ENCODE measurements around the gene ZNF766.

The ZNF766 gene

DNA sequence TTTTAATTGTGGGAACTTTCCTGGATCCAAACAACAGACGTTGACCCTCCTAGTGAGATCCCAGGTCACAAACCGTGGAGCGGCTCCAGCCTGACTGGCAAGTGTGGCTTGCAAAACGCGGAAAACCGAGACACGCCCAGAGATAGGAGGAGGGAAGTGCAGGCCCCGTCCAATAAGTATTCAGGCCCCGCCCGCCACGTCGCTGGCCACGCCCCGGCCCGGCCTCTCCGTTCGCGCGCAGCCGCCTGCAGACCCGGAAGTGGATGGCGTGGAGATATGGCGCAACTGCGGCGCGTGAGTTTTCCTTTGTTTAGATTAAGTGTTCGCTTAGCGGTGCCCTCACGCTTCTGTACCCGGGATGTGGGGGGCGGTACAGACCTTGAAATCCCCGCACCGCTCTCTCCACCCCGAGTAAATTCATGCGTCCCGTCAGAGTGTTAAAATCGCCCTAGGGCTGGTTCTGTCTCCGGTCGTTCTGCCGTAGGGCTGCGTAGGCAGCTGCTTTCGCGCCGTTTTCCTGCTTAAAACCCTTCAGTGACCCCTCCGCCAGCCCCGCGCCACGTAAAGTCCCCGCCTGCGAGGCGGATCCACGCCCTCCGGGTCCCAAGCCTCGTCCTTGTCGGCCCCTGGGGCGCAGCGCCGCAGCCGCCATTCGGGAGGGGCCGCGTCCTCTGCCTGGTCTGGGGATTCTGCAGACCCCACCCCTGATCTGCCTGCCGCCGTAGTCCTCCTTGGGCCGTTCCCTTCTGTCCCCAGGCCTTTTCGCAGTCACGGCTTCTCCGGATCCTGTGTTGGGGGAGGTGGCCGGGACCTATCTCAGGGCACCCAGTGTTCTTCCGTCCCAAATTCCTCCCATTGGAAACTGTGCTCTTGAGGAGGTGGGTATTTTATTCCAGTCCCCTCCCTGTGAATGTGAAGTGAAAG, at the start of gene ZNF766:
Gene ZNF766, plus strand, starts transcription at position 250 of the 924 bp plus-strand sequence. Its CDS starts 27 bp downstream, at position 277.
- peak within 1 kb of the TSS; percentile 91 for H3K27ac ChIP-seq (ENCODE audit: low read depth, low read length)
- H3K36me3 ChIP-seq (ENCODE audit: control insufficient read depth in 1 of 2, insufficient read depth in 2 of 2, low read length in 2 of 2): peaks cover 11 to 18% of the 10 kb centered on the region in 2 donors
- H3K9me3 ChIP-seq (ENCODE audit: control insufficient read depth in 1 of 2, low read length in 2 of 2): peaks cover 8 to 10% of the 10 kb centered on the region in 2 donors
- H3K27me3 ChIP-seq (ENCODE audit: control insufficient read depth in 1 of 2, insufficient read depth in 2 of 2, low read length in 2 of 2): no peaks in the 10 kb centered on the region
- peaks cover 0 to 16% of the 10 kb centered on the region in 2 donors for H3K4me1 ChIP-seq (ENCODE audit: control insufficient read depth in 1 of 2, insufficient read depth in 2 of 2, low read length in 2 of 2)
- H3K9ac ChIP-seq (ENCODE audit: low read depth in 1 of 2, low read length in 2 of 2): peak within 1 kb of the TSS; percentile 93 to 97
- H3K4me3 ChIP-seq (ENCODE audit: low read depth in 1 of 2, low read length in 2 of 2): peak within 1 kb of the TSS; percentile 88 to 100

DNA sequence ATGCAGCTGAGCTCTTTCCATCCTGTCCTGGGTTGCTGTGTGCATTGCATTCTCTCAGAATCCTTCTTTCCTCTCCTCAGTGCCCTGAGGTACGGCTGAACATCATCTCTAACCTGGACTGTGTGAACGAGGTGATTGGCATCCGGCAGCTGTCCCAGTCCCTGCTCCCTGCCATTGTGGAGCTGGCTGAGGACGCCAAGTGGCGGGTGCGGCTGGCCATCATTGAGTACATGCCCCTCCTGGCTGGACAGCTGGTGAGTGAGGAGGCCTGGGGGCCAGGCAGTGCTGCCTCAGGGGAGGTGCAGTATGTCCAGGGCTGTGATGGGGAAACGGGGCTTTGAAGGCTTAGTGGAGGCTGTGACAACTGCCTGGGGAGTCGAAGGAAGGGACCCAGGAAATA, 49.8 kb upstream of the ZNF766 start:
- Histone ChIP-seq H3K4me1 (ENCODE audit: control insufficient read depth in 1 of 2, insufficient read depth in 2 of 2, low read length in 2 of 2) (no peaks in the 10 kb centered on the region), H3K9ac (ENCODE audit: low read depth in 1 of 2, low read length in 2 of 2) (no peak overlapping the region), H3K9me3 (ENCODE audit: control insufficient read depth in 1 of 2, low read length in 2 of 2) (no peaks in the 10 kb centered on the region), H3K4me3 (ENCODE audit: low read depth in 1 of 2, low read length in 2 of 2) (no peak overlapping the region), H3K27ac (ENCODE audit: low read depth, low read length) (no peak overlapping the region), H3K36me3 (ENCODE audit: control insufficient read depth in 1 of 2, insufficient read depth in 2 of 2, low read length in 2 of 2) (peaks cover 75 to 100% of the 10 kb centered on the region in 2 donors), H3K27me3 (ENCODE audit: control insufficient read depth in 1 of 2, insufficient read depth in 2 of 2, low read length in 2 of 2) (no peaks in the 10 kb centered on the region)

DNA sequence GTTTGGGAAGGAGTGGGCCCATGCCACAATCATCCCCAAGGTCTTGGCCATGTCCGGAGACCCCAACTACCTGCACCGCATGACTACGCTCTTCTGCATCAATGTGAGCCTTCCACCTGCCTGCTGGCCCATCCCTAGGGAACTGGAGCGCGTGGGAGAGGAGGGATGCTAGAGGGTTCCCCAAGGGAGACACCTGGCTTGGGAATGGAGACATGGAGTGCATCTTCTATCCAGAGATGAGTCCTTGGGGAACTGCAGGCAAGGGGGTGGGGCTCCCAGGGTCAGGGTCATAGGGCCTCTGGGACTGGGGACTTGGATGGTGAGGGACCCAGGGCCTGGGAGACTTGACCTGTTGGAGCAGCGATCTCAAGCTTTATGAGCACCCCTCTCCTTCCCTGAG, 48.4 kb upstream of the ZNF766 start:
- Histone ChIP-seq H3K27me3 (ENCODE audit: control insufficient read depth in 1 of 2, insufficient read depth in 2 of 2, low read length in 2 of 2) (no peaks in the 10 kb centered on the region), H3K9me3 (ENCODE audit: control insufficient read depth in 1 of 2, low read length in 2 of 2) (no peaks in the 10 kb centered on the region), H3K4me3 (ENCODE audit: low read depth in 1 of 2, low read length in 2 of 2) (no peak overlapping the region), H3K4me1 (ENCODE audit: control insufficient read depth in 1 of 2, insufficient read depth in 2 of 2, low read length in 2 of 2) (no peaks in the 10 kb centered on the region), H3K9ac (ENCODE audit: low read depth in 1 of 2, low read length in 2 of 2) (no peak overlapping the region), H3K27ac (ENCODE audit: low read depth, low read length) (no peak overlapping the region), H3K36me3 (ENCODE audit: control insufficient read depth in 1 of 2, insufficient read depth in 2 of 2, low read length in 2 of 2) (peaks cover 72 to 98% of the 10 kb centered on the region in 2 donors)

DNA sequence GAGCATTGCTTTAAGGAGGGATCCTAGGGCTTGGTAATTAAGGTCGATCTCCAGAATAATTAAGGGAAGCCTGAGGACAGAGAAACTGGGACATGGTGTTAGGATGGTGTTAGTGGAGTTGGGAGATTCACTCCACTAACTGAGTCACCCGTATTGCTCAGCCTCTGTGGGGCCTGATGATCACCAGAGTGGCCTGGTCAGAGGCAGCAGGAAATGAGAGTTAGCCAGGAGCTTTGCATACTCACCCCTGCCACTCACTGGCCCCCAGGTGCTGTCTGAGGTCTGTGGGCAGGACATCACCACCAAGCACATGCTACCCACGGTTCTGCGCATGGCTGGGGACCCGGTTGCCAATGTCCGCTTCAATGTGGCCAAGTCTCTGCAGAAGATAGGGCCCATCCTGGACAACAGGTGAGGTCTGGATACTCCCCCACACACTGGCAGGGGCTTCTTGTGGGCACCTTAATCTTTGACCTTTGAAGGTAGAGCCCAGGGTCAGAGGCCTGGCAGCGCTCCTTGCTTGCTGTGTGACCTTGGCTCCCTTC, 47.5 kb upstream of the ZNF766 start:
- H3K27ac ChIP-seq (ENCODE audit: low read depth, low read length): no peak overlapping the region
- H3K4me3 ChIP-seq (ENCODE audit: low read depth in 1 of 2, low read length in 2 of 2): no peak overlapping the region
- H3K27me3 ChIP-seq (ENCODE audit: control insufficient read depth in 1 of 2, insufficient read depth in 2 of 2, low read length in 2 of 2): no peaks in the 10 kb centered on the region
- H3K36me3 ChIP-seq (ENCODE audit: control insufficient read depth in 1 of 2, insufficient read depth in 2 of 2, low read length in 2 of 2): peaks cover 75 to 98% of the 10 kb centered on the region in 2 donors
- H3K9ac ChIP-seq (ENCODE audit: low read depth in 1 of 2, low read length in 2 of 2): no peak overlapping the region
- no peaks in the 10 kb centered on the region for H3K9me3 ChIP-seq (ENCODE audit: control insufficient read depth in 1 of 2, low read length in 2 of 2)
- H3K4me1 ChIP-seq (ENCODE audit: control insufficient read depth in 1 of 2, insufficient read depth in 2 of 2, low read length in 2 of 2): no peaks in the 10 kb centered on the region

DNA sequence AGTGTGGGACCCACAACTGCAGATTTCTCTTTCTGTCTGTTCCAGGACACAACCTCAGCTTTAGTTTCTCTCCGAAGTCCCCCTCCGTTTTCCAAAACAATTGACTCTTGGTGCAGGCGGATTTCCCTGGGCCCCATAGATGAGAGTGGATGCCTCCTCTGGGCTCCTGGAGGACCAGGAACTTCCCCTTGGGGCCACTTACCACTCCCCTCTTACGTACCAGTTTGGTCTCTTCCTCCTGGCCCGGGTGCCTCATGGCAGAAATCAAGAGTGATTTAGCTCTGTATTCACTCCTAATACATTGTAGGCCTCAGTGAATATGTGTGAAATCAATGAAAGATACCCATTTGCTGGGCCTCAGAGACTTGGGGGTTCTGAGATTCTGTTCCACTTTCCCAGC, 45.2 kb upstream of the ZNF766 start:
- Histone ChIP-seq H3K9ac (ENCODE audit: low read depth in 1 of 2, low read length in 2 of 2) (no peak overlapping the region), H3K27me3 (ENCODE audit: control insufficient read depth in 1 of 2, insufficient read depth in 2 of 2, low read length in 2 of 2) (no peaks in the 10 kb centered on the region), H3K4me3 (ENCODE audit: low read depth in 1 of 2, low read length in 2 of 2) (no peak overlapping the region), H3K4me1 (ENCODE audit: control insufficient read depth in 1 of 2, insufficient read depth in 2 of 2, low read length in 2 of 2) (no peaks in the 10 kb centered on the region), H3K9me3 (ENCODE audit: control insufficient read depth in 1 of 2, low read length in 2 of 2) (no peaks in the 10 kb centered on the region), H3K36me3 (ENCODE audit: control insufficient read depth in 1 of 2, insufficient read depth in 2 of 2, low read length in 2 of 2) (peaks cover 73 to 91% of the 10 kb centered on the region in 2 donors), H3K27ac (ENCODE audit: low read depth, low read length) (no peak overlapping the region)

DNA sequence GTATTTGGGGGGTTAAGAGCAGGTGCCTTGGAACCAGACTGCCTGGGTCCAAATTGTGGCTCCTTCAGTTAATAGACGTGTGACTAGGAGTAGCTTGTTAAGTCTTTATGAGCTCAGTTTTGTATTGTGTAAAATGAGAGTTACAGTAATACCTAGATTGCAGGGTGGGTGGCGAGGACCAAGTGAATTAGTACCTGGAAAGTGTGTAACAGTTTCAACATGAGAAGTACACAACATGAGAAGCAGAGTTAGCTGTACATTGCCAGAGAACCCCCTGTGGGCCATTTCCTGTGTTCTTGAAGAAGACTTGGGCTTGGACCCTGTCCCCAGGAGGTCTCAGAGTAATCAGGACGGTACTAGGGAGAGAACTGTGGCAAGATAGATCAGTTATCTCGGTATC, 42.7 kb upstream of the ZNF766 start:
- no peak overlapping the region for H3K27ac ChIP-seq (ENCODE audit: low read depth, low read length)
- no peaks in the 10 kb centered on the region for H3K27me3 ChIP-seq (ENCODE audit: control insufficient read depth in 1 of 2, insufficient read depth in 2 of 2, low read length in 2 of 2)
- H3K9me3 ChIP-seq (ENCODE audit: control insufficient read depth in 1 of 2, low read length in 2 of 2): no peaks in the 10 kb centered on the region
- H3K4me1 ChIP-seq (ENCODE audit: control insufficient read depth in 1 of 2, insufficient read depth in 2 of 2, low read length in 2 of 2): no peaks in the 10 kb centered on the region
- H3K9ac ChIP-seq (ENCODE audit: low read depth in 1 of 2, low read length in 2 of 2): no peak overlapping the region
- no peak overlapping the region for H3K4me3 ChIP-seq (ENCODE audit: low read depth in 1 of 2, low read length in 2 of 2)
- peaks cover 55 to 67% of the 10 kb centered on the region in 2 donors for H3K36me3 ChIP-seq (ENCODE audit: control insufficient read depth in 1 of 2, insufficient read depth in 2 of 2, low read length in 2 of 2)

DNA sequence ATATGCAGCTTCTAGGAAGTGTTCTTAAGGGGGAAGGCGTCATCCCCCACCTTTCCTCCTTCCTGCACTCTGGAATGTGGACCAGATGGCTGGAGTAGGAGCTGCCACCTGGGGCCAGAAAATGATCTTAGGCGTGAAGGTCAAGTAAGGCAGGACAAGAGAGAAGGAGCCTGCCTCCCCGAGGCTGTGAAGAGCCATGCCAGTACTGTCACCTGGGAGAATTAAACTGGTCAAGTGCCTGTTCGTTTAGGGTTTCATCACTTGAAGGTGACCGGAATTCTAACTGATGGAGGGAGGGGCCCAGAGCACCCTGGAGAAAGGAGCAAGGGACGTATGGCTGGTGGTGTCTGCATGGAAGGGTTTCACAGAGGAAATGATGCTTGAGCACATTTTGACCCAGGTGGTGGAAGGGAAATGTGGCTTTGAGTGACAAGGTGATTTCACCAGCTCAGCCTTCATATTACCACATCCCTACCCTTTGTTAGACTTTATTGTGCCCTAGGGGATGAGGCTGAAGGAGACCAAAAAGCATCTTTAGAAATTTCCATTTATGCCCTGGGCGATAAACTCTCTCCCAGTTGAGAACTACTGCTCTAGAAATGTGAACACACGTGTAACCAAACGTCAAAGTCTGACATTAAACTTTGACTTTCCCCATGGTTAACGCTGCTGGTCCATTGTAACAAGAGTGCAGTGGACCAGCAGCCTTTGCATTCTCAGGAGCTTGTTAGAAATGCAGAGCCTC, 42.0 kb upstream of the ZNF766 start:
- Histone ChIP-seq H3K27me3 (ENCODE audit: control insufficient read depth in 1 of 2, insufficient read depth in 2 of 2, low read length in 2 of 2) (no peaks in the 10 kb centered on the region), H3K9me3 (ENCODE audit: control insufficient read depth in 1 of 2, low read length in 2 of 2) (no peaks in the 10 kb centered on the region), H3K4me1 (ENCODE audit: control insufficient read depth in 1 of 2, insufficient read depth in 2 of 2, low read length in 2 of 2) (no peaks in the 10 kb centered on the region), H3K27ac (ENCODE audit: low read depth, low read length) (no peak overlapping the region), H3K36me3 (ENCODE audit: control insufficient read depth in 1 of 2, insufficient read depth in 2 of 2, low read length in 2 of 2) (peaks cover 48 to 60% of the 10 kb centered on the region in 2 donors), H3K9ac (ENCODE audit: low read depth in 1 of 2, low read length in 2 of 2) (no peak overlapping the region), H3K4me3 (ENCODE audit: low read depth in 1 of 2, low read length in 2 of 2) (no peak overlapping the region)

DNA sequence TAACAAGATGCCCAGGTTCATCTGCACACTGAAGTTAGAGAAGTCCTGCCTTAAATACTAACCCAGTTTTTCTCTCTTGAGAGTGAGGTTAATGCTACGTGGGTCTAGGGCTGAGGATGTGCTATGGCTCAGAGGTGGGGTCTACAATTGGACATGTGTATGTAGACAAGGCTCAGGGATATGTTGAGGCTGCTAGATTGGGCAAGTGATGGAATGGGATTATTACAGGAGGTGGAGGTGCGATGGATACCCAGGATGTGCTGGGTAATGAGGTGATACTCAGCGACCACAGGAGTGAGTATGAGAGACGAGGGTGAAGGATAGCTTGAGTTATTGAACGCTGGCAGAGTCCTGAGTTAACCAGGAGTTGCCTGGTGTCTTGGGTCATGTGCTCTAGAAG, 41.4 kb upstream of the ZNF766 start:
- Histone ChIP-seq H3K27ac (ENCODE audit: low read depth, low read length) (no peak overlapping the region), H3K27me3 (ENCODE audit: control insufficient read depth in 1 of 2, insufficient read depth in 2 of 2, low read length in 2 of 2) (no peaks in the 10 kb centered on the region), H3K4me1 (ENCODE audit: control insufficient read depth in 1 of 2, insufficient read depth in 2 of 2, low read length in 2 of 2) (no peaks in the 10 kb centered on the region), H3K36me3 (ENCODE audit: control insufficient read depth in 1 of 2, insufficient read depth in 2 of 2, low read length in 2 of 2) (peaks cover 42 to 54% of the 10 kb centered on the region in 2 donors), H3K9ac (ENCODE audit: low read depth in 1 of 2, low read length in 2 of 2) (no peak overlapping the region), H3K4me3 (ENCODE audit: low read depth in 1 of 2, low read length in 2 of 2) (no peak overlapping the region), H3K9me3 (ENCODE audit: control insufficient read depth in 1 of 2, low read length in 2 of 2) (no peaks in the 10 kb centered on the region)

DNA sequence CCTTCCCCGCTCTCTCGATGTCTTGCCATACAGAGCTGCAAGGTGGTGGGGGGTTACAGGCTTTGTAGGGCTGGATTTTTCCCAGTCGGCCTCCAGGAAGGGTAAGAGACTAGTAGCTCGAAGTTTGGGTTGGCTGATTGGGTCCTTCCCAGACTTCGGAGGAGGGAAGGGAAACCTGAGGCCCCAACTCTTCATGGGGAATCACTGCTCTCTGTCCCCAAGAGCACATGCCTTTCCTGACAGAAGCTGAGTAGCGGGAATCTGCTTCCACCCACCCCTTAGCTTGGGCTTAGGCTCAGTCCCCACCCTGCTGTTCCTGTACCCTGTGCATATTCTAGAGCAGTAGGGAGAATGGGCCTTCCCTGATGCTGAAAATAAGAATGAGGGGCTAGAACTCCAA, 39.9 kb upstream of the ZNF766 start:
- Histone ChIP-seq H3K4me3 (ENCODE audit: low read depth in 1 of 2, low read length in 2 of 2) (no peak overlapping the region), H3K27ac (ENCODE audit: low read depth, low read length) (no peak overlapping the region), H3K9me3 (ENCODE audit: control insufficient read depth in 1 of 2, low read length in 2 of 2) (no peaks in the 10 kb centered on the region), H3K27me3 (ENCODE audit: control insufficient read depth in 1 of 2, insufficient read depth in 2 of 2, low read length in 2 of 2) (no peaks in the 10 kb centered on the region), H3K4me1 (ENCODE audit: control insufficient read depth in 1 of 2, insufficient read depth in 2 of 2, low read length in 2 of 2) (no peaks in the 10 kb centered on the region), H3K36me3 (ENCODE audit: control insufficient read depth in 1 of 2, insufficient read depth in 2 of 2, low read length in 2 of 2) (peaks cover 27 to 38% of the 10 kb centered on the region in 2 donors), H3K9ac (ENCODE audit: low read depth in 1 of 2, low read length in 2 of 2) (no peak overlapping the region)

DNA sequence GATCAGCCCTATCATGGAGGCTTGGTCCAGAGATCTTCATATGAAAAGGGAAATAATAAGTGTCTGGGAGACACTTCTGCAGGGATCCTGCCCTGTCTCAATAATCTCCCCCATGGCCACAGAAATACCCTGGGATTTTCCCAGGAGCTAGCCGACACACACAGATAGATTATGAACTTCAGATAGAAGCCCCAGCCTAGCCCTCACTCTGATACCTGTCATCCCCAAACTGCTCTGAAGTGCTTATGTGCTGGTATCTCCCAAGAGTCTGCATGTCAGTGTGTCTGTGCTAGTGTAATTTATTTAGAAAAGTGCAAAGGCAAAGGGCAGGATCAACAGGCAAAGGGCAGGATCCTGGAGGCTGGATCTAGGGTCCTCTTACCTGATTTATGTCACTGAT, 38.7 kb upstream of the ZNF766 start:
- Histone ChIP-seq H3K27me3 (ENCODE audit: control insufficient read depth in 1 of 2, insufficient read depth in 2 of 2, low read length in 2 of 2) (no peaks in the 10 kb centered on the region), H3K4me3 (ENCODE audit: low read depth in 1 of 2, low read length in 2 of 2) (no peak overlapping the region), H3K4me1 (ENCODE audit: control insufficient read depth in 1 of 2, insufficient read depth in 2 of 2, low read length in 2 of 2) (no peaks in the 10 kb centered on the region), H3K36me3 (ENCODE audit: control insufficient read depth in 1 of 2, insufficient read depth in 2 of 2, low read length in 2 of 2) (peaks cover 23 to 28% of the 10 kb centered on the region in 2 donors), H3K27ac (ENCODE audit: low read depth, low read length) (no peak overlapping the region), H3K9ac (ENCODE audit: low read depth in 1 of 2, low read length in 2 of 2) (no peak overlapping the region), H3K9me3 (ENCODE audit: control insufficient read depth in 1 of 2, low read length in 2 of 2) (no peaks in the 10 kb centered on the region)

Data from duodenal mucosa (tissue), 2 donors.